CD14-positive monocyte (primary cell): ENCODE measurements around the gene OR10G3. TPM values are rescaled to one million over a fixed set of nuclear protein-coding genes. Genes with fewer than 3 reads are reported as not detected.

Experiments
- DNase-seq, 3 donors: peaks; one replicate each; pipeline ENCODE4 v3.0.0-alpha.2; 2011 to 2022
- H2AFZ ChIP-seq: 2 replicates; pipeline ENCODE4 v1.6.0; 2012; ENCODE audit warnings: mild to moderate bottlenecking, low read depth, low read length, inconsistent platforms; ENCODE audit not compliant: insufficient read depth, poor library complexity, severe bottlenecking
- H3K27ac ChIP-seq, 2 donors: 1 replicate in 1 of 2; 2 replicates in 1 of 2; pipeline ENCODE4 v1.5.1; 2012 to 2013; ENCODE audit warnings: low read length in 2 of 2, control low read depth in 1 of 2, inconsistent platforms in 1 of 2, low read depth in 1 of 2, mild to moderate bottlenecking in 1 of 2
- H3K27me3 ChIP-seq, 2 donors: one replicate each; pipeline versions ENCODE4 v1.6.0 to v1.6.1; 2011 to 2013; ENCODE audit warnings: low read length in 2 of 2; ENCODE audit not compliant: control insufficient read depth in 2 of 2, insufficient read depth in 2 of 2
- H3K36me3 ChIP-seq, 2 donors: replicated peaks in 1 of 2; 1 replicate in 1 of 2; 2 replicates in 1 of 2; pipeline versions ENCODE4 v1.5.1 to v1.6.1; 2012 to 2013; ENCODE audit warnings: low read length in 2 of 2, control low read depth in 1 of 2, inconsistent platforms in 1 of 2, mild to moderate bottlenecking in 1 of 2; ENCODE audit not compliant: insufficient read depth in 2 of 2, control insufficient read depth in 1 of 2
- H3K4me1 ChIP-seq, 2 donors: 1 replicate in 1 of 2; 2 replicates in 1 of 2; pipeline versions ENCODE4 v1.5.1 to v1.6.1; 2012 to 2013; ENCODE audit warnings: low read length in 2 of 2, control low read depth in 1 of 2, inconsistent platforms in 1 of 2, mild to moderate bottlenecking in 1 of 2, moderate library complexity in 1 of 2; ENCODE audit not compliant: insufficient read depth in 2 of 2, control insufficient read depth in 1 of 2
- H3K4me2 ChIP-seq: replicated peaks from 2 replicates; pipeline ENCODE3; 2012; ENCODE audit warnings: low read length, moderate library complexity, mild to moderate bottlenecking; ENCODE audit not compliant: poor library complexity, severe bottlenecking; ENCODE audit errors: extremely low read depth
- H3K4me3 ChIP-seq, 3 experiments: fragments of 200-600 bp in 1 of 3; sonication (generic) in 1 of 3; replicated peaks in 1 of 3; 1 replicate in 2 of 3; 2 replicates in 1 of 3; pipeline ENCODE4 v1.5.1; 2011 to 2013; ENCODE audit warnings: low read length in 3 of 3, mild to moderate bottlenecking in 3 of 3, control low read depth in 2 of 3, low read depth in 2 of 3, inconsistent platforms in 1 of 3, moderate library complexity in 1 of 3
- H3K79me2 ChIP-seq: 2 replicates; pipeline ENCODE4 v1.6.0; 2012; ENCODE audit warnings: mild to moderate bottlenecking, control low read depth, inconsistent platforms, low read length, moderate library complexity; ENCODE audit not compliant: insufficient read depth
- H3K9ac ChIP-seq: 2 replicates; pipeline ENCODE4 v1.6.0; 2017; ENCODE audit warnings: low read length, mild to moderate bottlenecking; ENCODE audit not compliant: insufficient read depth, poor library complexity, severe bottlenecking
- H3K9me3 ChIP-seq, 2 donors: replicated peaks in 1 of 2; 1 replicate in 1 of 2; 2 replicates in 1 of 2; pipeline versions ENCODE4 v1.5.1 to v1.6.1; 2012 to 2013; ENCODE audit warnings: low read length in 2 of 2, control low read depth in 1 of 2; ENCODE audit not compliant: control insufficient read depth in 1 of 2, insufficient read depth in 1 of 2
- H4K20me1 ChIP-seq: 2 replicates; pipeline ENCODE4 v1.6.0; 2012; ENCODE audit warnings: mild to moderate bottlenecking, low read length, control low read depth, moderate library complexity; ENCODE audit not compliant: insufficient read depth
- H3K27ac Mint-ChIP-seq, 7 donors: one replicate each; pipeline ENCODE4 v1.8.0; 2020; ENCODE audit warnings: mild to moderate bottlenecking in 7 of 7, mixed read lengths in 7 of 7, moderate library complexity in 6 of 7, inconsistent platforms in 2 of 7
- H3K27me3 Mint-ChIP-seq, 3 donors: one replicate each; pipeline ENCODE4 v1.8.0; 2021 to 2022; ENCODE audit warnings: low read depth in 3 of 3, mild to moderate bottlenecking in 3 of 3, mixed read lengths in 3 of 3, moderate library complexity in 3 of 3, inconsistent platforms in 1 of 3
- H3K36me3 Mint-ChIP-seq, 2 donors: one replicate each; pipeline ENCODE4 v1.8.0; 2020; ENCODE audit warnings: mixed read lengths in 2 of 2, inconsistent platforms in 1 of 2, mild to moderate bottlenecking in 1 of 2
- H3K4me1 Mint-ChIP-seq: one replicate; pipeline ENCODE4 v1.8.0; 2020; ENCODE audit warnings: mild to moderate bottlenecking, mixed read lengths
- H3K4me3 Mint-ChIP-seq, 2 donors: one replicate each; pipeline ENCODE4 v1.8.0; 2020; ENCODE audit warnings: mild to moderate bottlenecking in 2 of 2, mixed read lengths in 2 of 2, moderate library complexity in 1 of 2
- H3K9me3 Mint-ChIP-seq, 7 donors: one replicate each; pipeline ENCODE4 v1.8.0; 2020 to 2022; ENCODE audit warnings: mixed read lengths in 7 of 7, mild to moderate bottlenecking in 6 of 7, moderate library complexity in 6 of 7, inconsistent platforms in 2 of 7
- WGBS: methylation state at CpG from one replicate; pipeline ENCODE4 v1.1.5; 2013; ENCODE audit warnings: missing lambda C conversion rate; ENCODE audit not compliant: insufficient coverage; 5-methylcytosine and 5-hydroxymethylcytosine counted together
- intact Hi-C, 2 donors: fragments of 100-400 bp; cut with micrococcal nuclease; formaldehyde crosslinking; loops; one replicate each; pipeline versions ENCODE4 v1.15.0 to v1.15.1; 2023
- polyA plus RNA-seq, 3 donors: library from polyadenylated mRNA; depleted of rRNA in 1 of 3; unstranded in 2 of 3; stranded (reverse) in 1 of 3; fragments of 300-500 nt in 2 of 3; fragments of >200 nt in 1 of 3; fragmentation: Illumina TruSeq in 2 of 3; gene quantifications; 1 replicate in 2 of 3; 2 replicates in 1 of 3; pipeline ENCODE4 v1.2.3, GENCODE V29; 2012 to 2021
- TF ChIP-seq, protein P1 (sequence below): fragments of 200-600 bp; IDR thresholded peaks from one replicate; pipeline ENCODE4 v1.8.0; 2022; ENCODE audit warnings: antibody characterized with exemption, mild to moderate bottlenecking

The OR10G3 gene
- polyA plus RNA-seq, 3 donors: not detected

DNA sequence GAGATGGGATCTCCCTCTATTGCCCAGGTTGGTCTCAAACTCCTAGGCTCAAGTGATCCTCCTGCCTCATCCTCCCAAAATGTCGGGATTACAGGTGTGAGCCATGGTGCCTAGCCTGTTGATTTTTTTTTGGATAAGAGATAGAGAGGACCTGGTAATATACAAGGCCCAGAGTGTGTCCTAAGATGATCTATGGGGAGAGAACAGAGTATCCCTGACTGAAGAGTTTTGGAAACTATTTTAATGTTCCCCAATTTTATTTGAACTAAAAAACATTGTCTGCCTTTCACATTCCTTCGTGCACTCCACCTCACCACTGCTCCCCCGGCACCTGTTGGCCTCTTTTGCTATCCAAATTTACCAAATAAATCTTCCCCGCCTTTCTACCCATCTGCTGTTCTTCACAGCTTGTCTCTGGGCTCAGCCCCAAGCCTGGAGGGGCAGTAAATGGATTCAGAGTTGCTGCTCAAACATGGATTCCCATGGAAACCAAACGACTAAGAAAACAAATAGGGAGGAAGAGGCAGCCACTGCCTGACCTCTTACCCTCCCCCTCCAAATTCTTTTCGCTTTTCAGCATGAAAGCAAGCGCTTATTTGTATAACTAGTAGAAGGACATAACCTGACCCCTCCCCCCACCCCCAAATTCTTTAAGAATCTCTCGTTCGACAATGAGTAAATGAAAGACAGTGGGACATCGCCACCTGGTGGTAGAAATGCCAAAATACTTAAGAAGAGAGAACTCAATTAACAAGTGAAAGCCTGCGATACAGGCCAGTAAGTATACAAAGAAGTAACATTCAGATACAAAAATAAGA, 22.6 kb downstream of the OR10G3 start:
- peak; percentile 65 to 80 (median 72) for DNase-seq
- Histone ChIP-seq H3K4me1 (peaks cover 5% of the 10 kb centered on the region in 2 donors), H3K9me3 (no peaks in the 10 kb centered on the region), H3K27me3 (no peaks in the 10 kb centered on the region), H3K36me3 (no peaks in the 10 kb centered on the region), H3K4me3 (peak overlapping the region; percentile 10 to 60 (median 29)), H3K9ac (no peak overlapping the region), H3K4me2 (peak overlapping the region; percentile 64), H4K20me1 (no peaks in the 10 kb centered on the region), H3K27ac (no peak overlapping the region), H3K79me2 (no peaks in the 10 kb centered on the region), H2AFZ (peak overlapping the region; percentile 91)
- TF ChIP-seq, protein P1, sequence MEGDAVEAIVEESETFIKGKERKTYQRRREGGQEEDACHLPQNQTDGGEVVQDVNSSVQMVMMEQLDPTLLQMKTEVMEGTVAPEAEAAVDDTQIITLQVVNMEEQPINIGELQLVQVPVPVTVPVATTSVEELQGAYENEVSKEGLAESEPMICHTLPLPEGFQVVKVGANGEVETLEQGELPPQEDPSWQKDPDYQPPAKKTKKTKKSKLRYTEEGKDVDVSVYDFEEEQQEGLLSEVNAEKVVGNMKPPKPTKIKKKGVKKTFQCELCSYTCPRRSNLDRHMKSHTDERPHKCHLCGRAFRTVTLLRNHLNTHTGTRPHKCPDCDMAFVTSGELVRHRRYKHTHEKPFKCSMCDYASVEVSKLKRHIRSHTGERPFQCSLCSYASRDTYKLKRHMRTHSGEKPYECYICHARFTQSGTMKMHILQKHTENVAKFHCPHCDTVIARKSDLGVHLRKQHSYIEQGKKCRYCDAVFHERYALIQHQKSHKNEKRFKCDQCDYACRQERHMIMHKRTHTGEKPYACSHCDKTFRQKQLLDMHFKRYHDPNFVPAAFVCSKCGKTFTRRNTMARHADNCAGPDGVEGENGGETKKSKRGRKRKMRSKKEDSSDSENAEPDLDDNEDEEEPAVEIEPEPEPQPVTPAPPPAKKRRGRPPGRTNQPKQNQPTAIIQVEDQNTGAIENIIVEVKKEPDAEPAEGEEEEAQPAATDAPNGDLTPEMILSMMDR: peak; percentile 82
- Mint-ChIP-seq H3K4me1 (peaks cover 5% of the 10 kb centered on the region), H3K36me3 (no peaks in the 10 kb centered on the region), H3K27me3 (peaks cover 0 to 4% (median 3%) of the 10 kb centered on the region in 3 donors), H3K27ac (peak overlapping the region in 2 of 7 donors; percentile 1 to 22), H3K4me3 (peak overlapping the region; percentile 61 to 68), H3K9me3 (no peaks in the 10 kb centered on the region)
- WGBS: 67% methylated on average over 3 of the region's 11 CpGs
- intact Hi-C loops: loop anchor here (2.0 to 5.0 kb wide), 2 partner anchors 58 to 60 kb away; no protein-coding TSS in a partner anchor

DNA sequence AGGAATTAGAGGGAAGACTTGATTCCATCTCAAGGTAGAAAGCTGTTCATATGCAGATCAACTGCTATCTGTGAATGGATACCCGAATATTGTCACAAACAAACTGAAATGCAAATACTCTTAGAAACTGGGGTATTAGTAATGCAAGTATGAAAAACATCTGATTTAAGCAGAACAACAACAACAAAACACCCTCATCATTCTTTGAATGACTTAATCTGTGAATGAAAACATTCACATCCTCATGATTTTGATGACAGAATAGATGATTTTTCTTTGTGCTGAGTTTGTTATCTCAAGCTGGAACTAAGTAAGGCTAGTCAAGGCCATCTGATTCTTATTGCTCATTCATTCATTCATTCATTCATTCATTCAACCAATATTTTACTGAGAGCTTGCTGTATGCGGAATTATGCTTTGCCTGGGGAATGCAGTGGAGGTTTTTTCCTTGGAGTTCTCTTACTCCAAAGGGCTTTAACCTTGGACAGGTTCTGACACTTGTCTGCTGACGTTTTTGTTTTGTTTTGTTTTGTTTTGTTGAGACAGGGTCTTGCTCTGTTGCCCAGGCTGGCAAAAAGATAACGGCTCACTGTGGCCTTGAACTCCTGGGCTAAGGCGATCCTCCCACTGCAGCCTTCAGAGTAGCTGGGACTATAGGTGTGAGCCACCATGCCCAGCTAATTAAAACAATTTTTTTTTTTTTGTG, 23.3 kb downstream of the OR10G3 start:
- H4K20me1 ChIP-seq: no peaks in the 10 kb centered on the region
- H3K27me3 ChIP-seq: no peaks in the 10 kb centered on the region
- Mint-ChIP-seq H3K4me3 (no peak overlapping the region), H3K9me3 (no peaks in the 10 kb centered on the region), H3K27me3 (peaks cover 0 to 4% (median 3%) of the 10 kb centered on the region in 3 donors), H3K27ac (no peak overlapping the region), H3K36me3 (no peaks in the 10 kb centered on the region), H3K4me1 (peaks cover 5% of the 10 kb centered on the region)
- DNase-seq: no peak
- peaks cover 5% of the 10 kb centered on the region in 2 donors for H3K4me1 ChIP-seq
- TF ChIP-seq, protein P1: no peak
- intact Hi-C loops: loop anchor here (2.0 to 5.0 kb wide), 2 partner anchors 58 to 59 kb away; no protein-coding TSS in a partner anchor
- H3K9me3 ChIP-seq: no peaks in the 10 kb centered on the region
- H3K9ac ChIP-seq: no peak overlapping the region
- no peak overlapping the region for H3K27ac ChIP-seq
- 100% methylated on average over 1 of the region's 5 CpGs for WGBS
- no peaks in the 10 kb centered on the region for H3K79me2 ChIP-seq
- H2AFZ ChIP-seq: peak overlapping the region; percentile 91
- no peak overlapping the region for H3K4me2 ChIP-seq
- H3K4me3 ChIP-seq: no peak overlapping the region
- no peaks in the 10 kb centered on the region for H3K36me3 ChIP-seq
